GM18517 (cell line): Measurements from ENCODE around the gene FNTB.
A peak's percentile ranks its signal among the peaks of the same experiment; 100 is the strongest.
"Not testable (repeated sequence)": the region's sequence is repeated elsewhere in the genome, so short reads cannot be mapped to it uniquely, and the experiment has no call there.

Source experiments
- ATAC-seq: cut with Tn5 transposase; IDR thresholded peaks from one replicate; pipeline ENCODE4 v1.9.1; 2021; ENCODE audit warnings: mild to moderate bottlenecking, moderate library complexity; ENCODE audit not compliant: unreplicated experiment

The FNTB gene

DNA sequence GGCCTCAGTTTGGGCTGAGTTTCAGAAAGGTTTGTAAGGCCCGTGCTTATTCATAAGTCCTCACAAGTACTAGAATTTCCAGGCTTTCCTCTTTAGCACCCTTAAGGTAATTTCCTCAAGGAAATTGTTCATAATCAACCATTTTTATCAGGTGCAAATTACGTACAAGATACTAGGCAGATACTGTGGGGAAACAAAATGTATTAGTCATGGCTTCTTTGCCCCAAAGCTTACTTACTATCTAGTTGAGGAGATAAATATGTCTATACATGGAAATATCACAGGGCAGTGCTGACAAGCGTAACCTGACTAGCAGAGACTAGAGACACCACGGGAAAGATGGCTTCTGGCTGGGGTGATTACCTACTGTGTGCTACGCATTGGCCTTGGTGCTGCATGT, 93.1 kb downstream of the FNTB start:
- no peak for ATAC-seq

DNA sequence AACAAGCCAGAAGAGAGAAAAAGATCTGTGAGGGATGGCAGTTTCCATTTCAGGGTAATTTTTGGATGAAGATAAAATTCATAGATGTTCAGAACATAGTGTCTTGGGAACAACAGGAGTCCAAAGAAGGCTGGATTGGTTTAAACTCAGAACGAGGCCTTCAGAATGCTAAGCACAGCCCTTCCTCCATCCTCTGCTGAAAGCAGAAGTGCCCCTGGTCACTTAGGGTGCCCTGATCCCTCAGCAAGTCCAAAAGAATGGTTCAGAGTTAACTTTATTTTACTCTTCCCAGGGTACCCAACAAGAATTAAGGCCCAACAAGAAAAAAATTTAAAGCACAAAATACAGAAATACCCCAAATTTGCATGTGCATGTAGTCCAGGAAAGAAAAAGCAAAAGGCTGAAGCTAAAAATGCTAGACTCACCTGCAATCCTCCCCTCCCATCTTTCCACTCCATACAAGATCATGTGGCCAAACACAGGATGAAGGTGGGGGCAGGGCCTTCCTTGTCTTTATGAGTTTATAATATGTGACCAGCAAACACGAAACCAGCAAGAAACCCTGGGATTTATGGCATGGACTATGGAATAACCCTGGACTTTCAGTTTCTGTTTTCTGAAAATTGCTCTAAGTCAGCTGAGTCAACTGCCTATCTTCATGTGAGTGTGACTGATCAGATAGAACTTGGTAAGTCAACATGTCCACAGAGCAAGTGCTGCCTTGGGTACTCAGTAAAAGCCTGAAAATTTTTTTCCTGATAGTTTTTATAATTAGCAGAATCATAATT, 94.5 kb downstream of the FNTB start:
- no peak for ATAC-seq

DNA sequence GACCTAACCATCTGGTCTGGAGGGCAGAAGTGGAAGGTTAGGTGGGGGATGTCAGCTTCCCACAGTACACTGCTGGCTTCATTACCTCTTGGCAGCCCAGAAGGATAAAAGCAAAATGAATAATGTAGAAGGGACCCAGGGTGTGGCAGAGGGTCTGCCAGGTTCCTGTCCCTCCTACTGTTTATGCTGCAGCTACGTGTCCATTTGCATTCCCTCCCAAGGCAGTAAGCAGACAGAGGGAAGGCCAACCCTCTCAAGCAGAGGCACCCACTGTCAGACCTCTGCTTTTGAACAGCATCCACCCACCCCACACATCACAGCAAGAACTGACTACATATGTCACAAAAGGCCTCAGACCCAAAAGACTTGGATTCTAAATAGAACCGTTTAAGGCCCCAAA, 96.2 kb downstream of the FNTB start:
- no peak for ATAC-seq

- no peak for ATAC-seq
Measured at GRCh38 chr14:65084554-65085505, 98.1 kb downstream of the FNTB start.

DNA sequence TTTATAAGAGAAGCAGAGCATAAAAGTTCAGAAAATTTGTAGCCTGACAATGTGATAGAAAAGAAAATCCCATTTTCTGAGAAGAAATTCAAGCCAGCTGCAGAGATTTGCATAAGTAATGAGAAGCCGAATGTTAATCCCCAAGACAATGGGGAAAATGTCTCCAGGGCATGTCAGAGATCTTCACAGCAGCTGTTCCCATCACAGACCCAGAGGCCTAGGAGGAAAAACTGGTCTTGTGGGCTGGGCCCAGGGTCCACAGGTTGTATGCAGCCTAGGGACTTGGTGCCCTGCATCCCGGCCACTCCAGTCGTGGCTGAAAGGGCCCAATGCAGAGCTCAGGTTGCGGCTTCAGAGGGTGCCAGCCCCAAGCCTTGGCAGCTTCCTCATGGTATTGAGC, 100.0 kb downstream of the FNTB start:
- ATAC-seq = not testable (repeated sequence)

- ATAC-seq = not testable (repeated sequence)
Measured at GRCh38 chr14:65087835-65088234, 101.1 kb downstream of the FNTB start.

DNA sequence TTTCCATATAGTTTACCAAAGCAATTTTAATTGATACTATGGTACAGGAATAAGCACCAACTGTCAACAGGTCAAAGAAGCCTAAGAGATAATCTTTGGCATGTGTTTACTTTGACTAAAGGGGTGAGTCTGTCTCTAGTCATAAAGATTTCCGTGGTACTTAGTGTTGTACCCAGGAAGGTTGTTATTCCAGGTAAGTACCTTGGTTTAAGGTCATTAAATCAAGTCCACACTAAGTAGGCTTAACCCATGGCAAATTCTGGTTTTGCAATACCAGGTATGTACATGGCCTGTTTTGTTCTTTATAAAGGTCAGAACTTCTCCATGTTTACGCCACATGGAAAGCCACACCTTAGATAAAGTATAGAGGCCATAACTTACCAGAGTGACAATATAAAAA, 105.7 kb downstream of the FNTB start:
- ATAC-seq = no peak

DNA sequence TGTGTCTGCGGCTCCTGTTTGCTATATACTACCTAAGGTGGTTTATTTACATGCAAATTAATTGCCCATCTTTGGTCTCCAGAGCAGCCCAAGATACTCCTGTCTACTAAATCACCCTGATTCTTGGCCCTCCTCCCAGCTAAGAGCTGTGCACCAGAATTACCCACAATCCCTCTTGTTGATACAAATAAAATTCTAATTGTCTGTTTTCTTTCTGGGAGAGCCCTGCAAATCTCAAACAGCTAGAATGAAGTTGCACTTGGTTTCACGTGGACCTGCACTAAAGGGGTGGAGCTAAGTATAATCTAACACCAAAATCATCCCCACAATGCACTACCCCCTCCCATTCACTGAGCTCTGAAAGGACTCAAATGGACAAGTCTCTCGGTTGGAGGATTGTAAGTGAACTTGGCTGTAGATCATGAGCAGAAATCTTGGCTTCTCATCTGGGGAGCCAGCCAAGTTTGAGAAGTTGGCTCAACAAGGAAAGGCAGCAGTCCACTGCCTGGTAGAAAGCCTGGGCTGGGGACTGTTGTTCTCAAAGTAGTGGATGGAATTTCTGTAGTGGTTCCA, 109.0 kb downstream of the FNTB start:
- no peak for ATAC-seq

- no peak for ATAC-seq
Measured at GRCh38 chr14:65096323-65097089, 109.8 kb downstream of the FNTB start.

DNA sequence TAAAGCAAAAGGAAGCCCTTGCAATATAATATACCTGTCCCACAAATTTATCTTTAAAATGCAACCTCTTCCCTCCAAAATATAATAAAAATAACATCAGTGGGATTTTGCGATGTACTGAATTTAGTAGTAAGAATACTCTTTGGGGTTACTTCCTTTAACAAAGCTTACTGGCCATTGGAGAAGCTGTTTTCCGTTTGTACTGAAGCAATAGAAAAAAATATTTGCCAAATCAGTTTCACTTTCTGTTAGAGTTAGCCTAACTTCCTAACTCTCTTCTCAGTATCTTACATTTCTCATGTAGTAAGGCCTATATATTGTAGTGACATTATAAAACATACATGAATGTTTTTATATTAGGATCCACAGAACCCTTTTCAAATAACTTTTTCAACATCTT, 111.9 kb downstream of the FNTB start:
- no peak for ATAC-seq

DNA sequence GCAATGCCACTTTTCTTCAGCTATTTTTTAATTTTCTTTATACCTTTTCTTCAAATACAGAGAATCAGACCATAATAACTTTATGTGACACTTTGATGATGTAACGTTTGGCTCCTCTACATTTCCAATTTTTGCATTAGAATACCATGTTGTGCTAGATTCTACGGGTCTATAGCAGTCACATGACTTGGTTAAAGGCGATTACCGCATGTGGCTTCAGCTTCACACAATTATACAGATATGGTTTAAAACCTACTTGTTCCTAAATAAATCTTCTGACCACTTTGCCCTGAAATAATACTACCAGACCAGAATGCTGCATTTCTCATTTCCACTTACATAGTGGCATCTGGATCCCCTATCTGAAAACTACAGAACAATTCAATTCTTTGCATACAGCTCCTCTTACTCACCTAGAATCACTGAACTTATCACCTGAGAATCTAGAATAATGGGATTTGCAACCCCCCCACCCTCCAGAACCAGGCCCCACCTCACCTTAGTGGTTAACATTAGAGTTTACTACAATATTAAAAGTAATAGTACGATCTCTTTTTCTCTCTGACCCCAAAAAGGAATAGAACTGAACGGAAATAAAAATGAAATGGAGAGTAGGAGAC, 114.3 kb downstream of the FNTB start:
- ATAC-seq = no peak

DNA sequence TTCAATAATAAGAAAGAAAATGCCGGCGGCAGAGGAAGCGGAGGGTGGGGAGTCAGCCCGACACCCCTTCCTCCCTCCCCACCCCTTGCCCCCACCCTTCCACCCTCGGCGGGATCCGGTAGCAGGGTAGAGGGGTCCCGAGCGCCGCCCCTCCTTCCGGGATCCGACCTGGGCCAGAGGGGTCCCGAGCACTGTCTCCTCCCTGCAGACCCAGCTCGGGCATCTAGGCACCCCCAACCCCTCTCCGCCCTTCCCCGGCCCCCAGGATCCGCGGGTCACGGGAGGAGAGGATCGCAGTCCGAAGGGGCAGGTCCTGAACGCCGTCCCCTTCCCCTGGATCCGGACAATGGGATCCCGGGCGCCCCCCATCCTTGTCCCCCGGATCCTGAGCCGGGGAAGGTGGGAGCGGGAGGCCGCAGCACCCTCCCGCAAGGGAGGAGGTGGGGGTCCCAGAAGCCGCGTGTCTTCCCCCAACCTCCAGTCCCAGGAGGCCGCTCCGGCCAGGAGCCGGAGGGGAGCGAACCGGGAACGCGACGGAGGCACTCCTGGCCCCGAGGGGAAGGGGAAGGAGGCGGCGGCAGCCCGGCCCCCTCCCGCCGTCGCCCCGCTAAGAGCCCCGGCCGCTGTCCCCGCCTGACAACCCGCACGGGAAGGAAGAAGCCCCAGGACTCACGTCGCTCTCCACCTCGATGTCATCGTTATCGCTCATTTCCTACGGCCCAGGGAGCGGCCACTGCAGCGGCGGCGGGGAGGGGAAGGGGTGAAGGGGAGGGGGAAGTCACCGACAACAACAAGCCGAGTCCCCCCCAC, 115.1 kb downstream of the FNTB start:
- no peak for ATAC-seq

- ATAC-seq = peak; percentile 77
Measured at GRCh38 chr14:65102441-65103149, 115.9 kb downstream of the FNTB start, which contains the start of gene MAX. TSS of gene MAX (minus strand) at chr14:65102517. CDS start at chr14:65102339, 178 bp downstream.

DNA sequence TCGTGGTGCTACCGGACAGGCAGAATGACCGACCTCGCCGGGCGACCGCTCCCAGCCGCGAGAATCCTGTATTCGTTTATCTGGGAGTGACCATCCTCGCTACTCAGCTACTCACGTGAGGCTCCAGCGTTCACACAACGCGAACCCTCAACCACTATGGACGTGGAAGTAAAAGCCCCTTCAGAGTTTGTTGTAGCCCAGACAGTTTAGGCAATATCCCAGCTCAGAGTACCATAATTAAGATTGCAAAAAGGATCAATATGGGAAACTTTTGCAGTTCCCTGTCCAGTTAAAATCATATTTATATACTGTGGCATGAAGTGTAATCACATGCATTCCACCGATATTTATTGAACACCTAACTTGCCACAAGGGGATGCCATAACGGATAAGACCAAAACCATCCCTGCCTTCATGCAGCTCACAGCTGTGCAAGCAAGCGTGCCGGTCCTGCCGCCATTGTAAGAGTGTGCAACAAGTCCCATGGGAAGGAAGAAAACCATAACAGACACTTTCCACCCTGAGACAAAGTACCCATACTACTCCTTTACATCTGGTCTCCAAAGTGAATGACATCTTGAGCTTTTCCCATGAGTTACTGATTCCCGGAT, 116.6 kb downstream of the FNTB start:
- ATAC-seq = no peak

- no peak for ATAC-seq
Measured at GRCh38 chr14:65104791-65105190, 118.1 kb downstream of the FNTB start.

GRCh38 chr14:65106316-65106715, 119.6 kb downstream of the FNTB start:
- ATAC-seq = no peak

GRCh38 chr14:65106736-65107135, 120.0 kb downstream of the FNTB start:
- ATAC-seq = no peak

DNA sequence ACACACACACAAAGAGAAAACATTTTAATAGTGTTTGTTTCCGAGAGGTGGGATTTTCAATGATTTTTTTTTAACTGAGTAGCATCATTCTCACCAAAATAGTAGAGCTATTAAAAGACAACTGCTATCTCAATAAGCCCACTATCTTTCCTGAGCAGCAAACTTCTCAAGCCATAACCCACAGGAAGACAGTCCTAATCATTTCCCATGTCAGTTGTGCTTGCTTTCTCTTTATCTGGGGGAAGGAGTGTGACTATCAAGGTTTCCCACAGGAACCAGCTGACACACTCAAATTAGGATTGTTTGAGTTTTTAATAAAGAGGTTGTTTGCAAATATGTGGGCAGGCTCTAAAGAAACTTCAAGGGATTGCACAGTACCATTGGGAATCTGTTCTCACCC, 120.5 kb downstream of the FNTB start:
- ATAC-seq = no peak
